ENCODE results near the gene FGD6.

Gene FGD6

GRCh38 chr12:95191060-95191696 lies 26.1 kb downstream of the FGD6 start:
- no peak overlapping the region for H3K27ac ChIP-seq
- DNase-seq (ENCODE audit: low spot score): no peak
- H3K4me3 ChIP-seq: no peak overlapping the region
- no peak for TF ChIP-seq CTCF (IDR thresholded peaks at IDR 0.05)

GRCh38 chr12:95187865-95188415 lies 29.3 kb downstream of the FGD6 start:
- no peak for TF ChIP-seq CTCF (IDR thresholded peaks at IDR 0.05)
- Histone ChIP-seq H3K4me3 (no peak overlapping the region), H3K27ac (no peak overlapping the region)
- no peak for DNase-seq (ENCODE audit: low spot score)

GRCh38 chr12:95185854-95186253 lies 31.4 kb downstream of the FGD6 start:
- H3K4me3 ChIP-seq: no peak overlapping the region
- H3K27ac ChIP-seq: no peak overlapping the region
- TF ChIP-seq CTCF (IDR thresholded peaks at IDR 0.05): no peak
- no peak for DNase-seq (ENCODE audit: low spot score)

GRCh38 chr12:95185072-95185471 lies 32.2 kb downstream of the FGD6 start:
- no peak overlapping the region for H3K27ac ChIP-seq

GRCh38 chr12:95184121-95184520 lies 33.1 kb downstream of the FGD6 start:
- TF ChIP-seq CTCF (IDR thresholded peaks at IDR 0.05): no peak
- Histone ChIP-seq H3K4me3 (no peak overlapping the region), H3K27ac (no peak overlapping the region)
- DNase-seq (ENCODE audit: low spot score): no peak

More at GRCh38 chr12:95185072-95185471, 32.2 kb downstream of the FGD6 start:
- DNase-seq (ENCODE audit: low spot score): no peak
- no peak overlapping the region for H3K4me3 ChIP-seq
- TF ChIP-seq CTCF (IDR thresholded peaks at IDR 0.05): no peak

- Histone ChIP-seq H3K4me3 (no peak overlapping the region), H3K27ac (no peak overlapping the region)
- no peak for TF ChIP-seq CTCF (IDR thresholded peaks at IDR 0.05)
- DNase-seq (ENCODE audit: low spot score): no peak
Observed at GRCh38 chr12:95182868-95183415, 34.3 kb downstream of the FGD6 start.

GRCh38 chr12:95181103-95181502 lies 36.2 kb downstream of the FGD6 start:
- TF ChIP-seq CTCF (IDR thresholded peaks at IDR 0.05): no peak
- no peak for DNase-seq (ENCODE audit: low spot score)
- no peak overlapping the region for H3K27ac ChIP-seq
- H3K4me3 ChIP-seq: no peak overlapping the region

Data from coronary artery (tissue), 2 donors.